ENCODE measurements around the gene EMP1.

EMP1 gene

DNA sequence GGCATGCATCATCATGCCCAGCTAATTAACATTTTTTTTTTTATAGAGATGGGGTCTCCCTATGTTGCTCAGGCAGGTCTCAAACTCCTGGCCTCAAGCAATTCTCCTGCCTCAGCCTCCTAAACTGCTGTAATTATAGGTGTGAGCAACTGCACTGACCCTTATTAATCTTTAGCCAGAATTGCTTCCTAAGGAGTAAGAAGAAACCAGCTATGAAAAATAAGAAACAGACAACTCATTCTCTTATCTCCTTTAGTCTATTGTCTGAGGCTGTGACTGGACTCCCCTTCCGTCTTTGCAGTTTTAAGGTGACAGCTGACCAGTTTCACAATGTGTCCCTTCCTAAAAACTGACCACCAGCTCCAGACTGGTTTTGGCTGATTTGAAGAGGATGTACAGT is 52.4 kb downstream of the EMP1 start:
- TF ChIP-seq, protein P1, sequence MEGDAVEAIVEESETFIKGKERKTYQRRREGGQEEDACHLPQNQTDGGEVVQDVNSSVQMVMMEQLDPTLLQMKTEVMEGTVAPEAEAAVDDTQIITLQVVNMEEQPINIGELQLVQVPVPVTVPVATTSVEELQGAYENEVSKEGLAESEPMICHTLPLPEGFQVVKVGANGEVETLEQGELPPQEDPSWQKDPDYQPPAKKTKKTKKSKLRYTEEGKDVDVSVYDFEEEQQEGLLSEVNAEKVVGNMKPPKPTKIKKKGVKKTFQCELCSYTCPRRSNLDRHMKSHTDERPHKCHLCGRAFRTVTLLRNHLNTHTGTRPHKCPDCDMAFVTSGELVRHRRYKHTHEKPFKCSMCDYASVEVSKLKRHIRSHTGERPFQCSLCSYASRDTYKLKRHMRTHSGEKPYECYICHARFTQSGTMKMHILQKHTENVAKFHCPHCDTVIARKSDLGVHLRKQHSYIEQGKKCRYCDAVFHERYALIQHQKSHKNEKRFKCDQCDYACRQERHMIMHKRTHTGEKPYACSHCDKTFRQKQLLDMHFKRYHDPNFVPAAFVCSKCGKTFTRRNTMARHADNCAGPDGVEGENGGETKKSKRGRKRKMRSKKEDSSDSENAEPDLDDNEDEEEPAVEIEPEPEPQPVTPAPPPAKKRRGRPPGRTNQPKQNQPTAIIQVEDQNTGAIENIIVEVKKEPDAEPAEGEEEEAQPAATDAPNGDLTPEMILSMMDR (IDR thresholded peaks at IDR 0.05; ENCODE audit: low read depth, low read length, missing control alignments): no peak
- DNase-seq (ENCODE audit: low read depth): no peak
- in situ Hi-C loops (cut with HindIII; ENCODE audit: low sequenced_read_pairs): no loop called here
- no peak overlapping the region for H3K4me3 ChIP-seq (ENCODE audit: low read depth, low read length)

DNA sequence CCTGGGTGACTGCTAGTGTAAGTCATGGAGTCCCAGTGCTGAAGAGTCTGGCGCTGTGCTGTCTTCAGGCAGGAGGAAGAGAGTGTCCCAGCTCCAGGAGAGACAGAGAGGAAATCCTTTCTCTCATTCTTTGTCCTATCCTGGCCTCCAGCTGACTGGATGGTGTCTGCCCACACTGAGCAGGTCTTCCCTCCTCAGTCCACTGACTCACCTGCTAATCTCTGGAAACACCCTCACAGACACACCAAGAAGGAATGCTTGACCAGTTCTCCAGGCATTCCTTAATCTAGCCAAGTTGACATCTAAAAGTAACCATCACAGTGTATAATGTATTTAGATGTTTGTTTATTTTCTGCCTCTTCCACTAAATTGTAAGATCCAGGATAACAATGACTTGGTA is 53.9 kb downstream of the EMP1 start:
- DNase-seq (ENCODE audit: low read depth): no peak
- no peak overlapping the region for H3K4me3 ChIP-seq (ENCODE audit: low read depth, low read length)
- TF ChIP-seq, protein P1 (IDR thresholded peaks at IDR 0.05; ENCODE audit: low read depth, low read length, missing control alignments): no peak
- in situ Hi-C loops (cut with HindIII; ENCODE audit: low sequenced_read_pairs): no loop called here

DNA sequence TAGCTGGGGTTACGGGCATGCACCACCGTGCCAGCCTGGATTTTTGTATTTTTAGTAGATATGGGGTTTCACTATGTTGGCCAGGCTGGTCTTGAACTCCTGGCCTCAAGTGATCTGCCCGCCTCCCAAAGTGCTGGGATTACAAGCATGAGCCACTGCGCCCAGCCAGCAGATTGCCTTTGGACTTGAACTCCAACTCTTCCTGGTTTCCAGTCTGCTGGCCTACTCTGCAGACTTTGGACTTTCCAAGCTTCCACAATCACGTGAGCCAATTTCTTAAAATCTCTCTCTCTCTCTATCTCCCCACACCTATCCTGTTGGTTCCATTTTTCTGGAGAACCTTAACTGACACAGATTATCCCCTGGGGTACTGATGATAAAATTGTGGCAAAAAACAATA is 55.0 kb downstream of the EMP1 start:
- H3K4me3 ChIP-seq (ENCODE audit: low read depth, low read length): no peak overlapping the region
- in situ Hi-C loops (cut with HindIII; ENCODE audit: low sequenced_read_pairs): no loop called here
- DNase-seq (ENCODE audit: low read depth): no peak
- TF ChIP-seq, protein P1 (IDR thresholded peaks at IDR 0.05; ENCODE audit: low read depth, low read length, missing control alignments): no peak

DNA sequence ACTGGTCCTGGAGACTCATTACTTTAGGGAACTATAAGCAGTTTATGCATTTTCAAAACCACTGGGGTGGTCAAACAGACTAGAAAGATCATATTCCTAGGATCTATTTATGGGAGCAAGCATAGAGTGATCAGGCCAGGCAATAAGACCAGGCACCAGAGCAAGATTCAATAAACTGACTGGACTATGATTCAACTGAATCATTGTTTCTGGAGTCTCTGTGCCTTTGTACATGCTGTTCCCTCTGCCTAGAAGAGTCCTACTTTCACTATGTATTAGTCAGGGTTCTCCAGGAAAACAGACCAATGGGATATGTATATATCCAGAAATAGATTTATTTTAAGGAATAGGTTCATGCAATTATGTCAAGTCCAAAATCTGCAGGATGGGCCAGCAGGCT is 55.5 kb downstream of the EMP1 start:
- no peak overlapping the region for H3K4me3 ChIP-seq (ENCODE audit: low read depth, low read length)
- TF ChIP-seq, protein P1 (IDR thresholded peaks at IDR 0.05; ENCODE audit: low read depth, low read length, missing control alignments): no peak
- in situ Hi-C loops (cut with HindIII; ENCODE audit: low sequenced_read_pairs): no loop called here
- no peak for DNase-seq (ENCODE audit: low read depth)

DNA sequence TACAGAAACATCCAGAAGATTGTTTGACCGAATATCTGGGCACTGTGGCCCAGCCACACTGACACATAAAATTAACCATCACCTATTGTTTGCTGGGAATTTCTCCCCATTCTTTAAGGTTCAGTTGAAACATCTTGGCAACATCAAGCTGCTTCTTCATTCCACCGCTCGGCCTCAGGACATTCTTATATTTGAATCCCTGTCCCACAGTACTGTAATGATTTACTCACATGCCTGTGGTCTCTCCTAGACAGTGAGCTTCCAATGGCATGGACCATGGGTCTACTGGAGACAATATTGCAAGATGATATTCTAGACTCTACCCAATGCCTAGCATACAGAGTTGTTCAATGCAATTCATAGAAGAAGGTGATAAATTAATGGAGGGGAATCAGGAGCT is 56.1 kb downstream of the EMP1 start:
- TF ChIP-seq, protein P1 (IDR thresholded peaks at IDR 0.05; ENCODE audit: low read depth, low read length, missing control alignments): no peak
- DNase-seq (ENCODE audit: low read depth): no peak
- in situ Hi-C loops (cut with HindIII; ENCODE audit: low sequenced_read_pairs): no loop called here

DNA sequence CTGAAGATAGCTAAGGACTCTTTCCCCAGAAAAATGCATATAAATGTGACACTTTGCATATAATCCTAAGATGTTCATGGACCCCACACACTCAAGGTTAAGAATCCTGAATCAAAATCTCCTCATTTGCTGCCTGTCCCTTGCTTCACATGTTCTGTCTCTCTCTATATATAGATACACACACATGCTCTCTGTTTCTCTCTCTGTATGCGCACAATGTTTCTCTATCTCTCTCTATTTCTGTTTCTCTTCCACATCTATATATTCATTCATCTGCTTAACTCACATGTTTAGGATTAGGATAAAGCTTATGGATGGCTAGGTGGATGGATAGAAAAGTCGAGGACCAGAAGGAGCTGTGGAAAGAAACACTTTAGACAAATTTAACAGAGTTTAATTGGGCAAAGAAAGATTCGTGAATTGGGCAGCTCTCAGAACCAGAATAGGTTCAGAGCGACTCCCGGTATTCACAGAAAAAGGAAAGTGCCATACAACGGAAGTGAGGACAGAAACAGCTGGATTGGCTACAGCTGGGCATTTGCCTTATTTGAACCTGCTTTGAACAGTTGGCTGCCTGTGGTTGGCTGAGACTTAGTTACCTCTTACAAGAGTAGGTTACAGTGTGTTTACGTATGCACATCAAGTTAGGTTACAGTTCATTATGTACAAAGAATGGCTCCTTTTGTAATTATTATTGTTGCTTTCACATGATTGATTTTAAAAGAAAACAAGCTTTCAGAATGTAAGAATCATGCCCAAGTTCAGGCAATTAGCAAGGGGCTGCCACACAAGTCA is 57.6 kb downstream of the EMP1 start:
- TF ChIP-seq, protein P1 (IDR thresholded peaks at IDR 0.05; ENCODE audit: low read depth, low read length, missing control alignments): no peak
- H3K4me3 ChIP-seq (ENCODE audit: low read depth, low read length): no peak overlapping the region
- in situ Hi-C loops (cut with HindIII; ENCODE audit: low sequenced_read_pairs): no loop called here
- DNase-seq (ENCODE audit: low read depth): no peak

More for the DNA sequence above, 56.1 kb downstream of the EMP1 start:
- H3K4me3 ChIP-seq (ENCODE audit: low read depth, low read length): no peak overlapping the region

Measured in astrocyte of the cerebellum (primary cell).